HCEC 1CT (cell line): ENCODE results near the gene CMSS1.
"Not testable (repeated sequence)": the region's sequence is repeated elsewhere in the genome, so short reads cannot be mapped to it uniquely, and the experiment has no call there.

ENCODE experiments used
- DNase-seq: peaks from one replicate; pipeline ENCODE4 v3.0.0-alpha.2; 2017

Gene CMSS1

DNA sequence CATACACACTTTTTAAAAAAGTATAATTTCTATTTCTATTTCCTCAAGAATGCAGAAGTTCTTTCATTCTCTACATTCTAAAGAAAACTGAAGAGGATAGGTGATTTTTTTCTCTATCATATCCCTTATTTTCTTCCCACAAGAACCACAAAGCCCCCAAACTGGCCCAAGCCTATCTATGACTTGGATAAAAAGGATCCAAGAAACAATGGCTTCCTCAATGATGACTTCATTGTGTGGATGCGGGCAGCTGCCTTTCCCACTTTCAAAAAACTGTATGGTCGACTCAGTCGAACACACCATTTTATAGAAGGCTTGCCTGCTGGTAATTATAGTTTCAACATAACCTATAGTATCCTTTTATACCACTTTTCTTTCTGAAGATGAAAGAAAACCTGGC is 390.2 kb downstream of the CMSS1 start:
- no peak for DNase-seq

DNA sequence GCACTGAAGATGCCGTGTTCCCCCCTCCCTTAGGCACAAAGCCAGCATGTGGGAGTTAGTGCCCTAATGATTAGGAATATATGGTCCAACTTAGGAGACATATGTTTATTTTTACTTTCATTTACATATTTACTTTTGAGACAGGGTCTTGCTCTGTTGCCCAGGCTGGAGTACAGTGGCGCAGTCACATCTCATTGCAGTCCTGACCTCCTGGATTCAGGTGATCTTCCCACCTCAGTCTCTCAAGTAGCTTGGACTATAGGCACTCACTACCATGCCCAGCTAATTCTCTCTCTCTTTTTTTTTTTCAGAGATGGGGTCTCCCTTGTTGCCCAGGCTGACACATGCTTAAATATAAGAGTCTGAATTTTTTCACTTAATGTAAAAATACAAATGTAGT is 391.5 kb downstream of the CMSS1 start:
- DNase-seq: no peak

DNA sequence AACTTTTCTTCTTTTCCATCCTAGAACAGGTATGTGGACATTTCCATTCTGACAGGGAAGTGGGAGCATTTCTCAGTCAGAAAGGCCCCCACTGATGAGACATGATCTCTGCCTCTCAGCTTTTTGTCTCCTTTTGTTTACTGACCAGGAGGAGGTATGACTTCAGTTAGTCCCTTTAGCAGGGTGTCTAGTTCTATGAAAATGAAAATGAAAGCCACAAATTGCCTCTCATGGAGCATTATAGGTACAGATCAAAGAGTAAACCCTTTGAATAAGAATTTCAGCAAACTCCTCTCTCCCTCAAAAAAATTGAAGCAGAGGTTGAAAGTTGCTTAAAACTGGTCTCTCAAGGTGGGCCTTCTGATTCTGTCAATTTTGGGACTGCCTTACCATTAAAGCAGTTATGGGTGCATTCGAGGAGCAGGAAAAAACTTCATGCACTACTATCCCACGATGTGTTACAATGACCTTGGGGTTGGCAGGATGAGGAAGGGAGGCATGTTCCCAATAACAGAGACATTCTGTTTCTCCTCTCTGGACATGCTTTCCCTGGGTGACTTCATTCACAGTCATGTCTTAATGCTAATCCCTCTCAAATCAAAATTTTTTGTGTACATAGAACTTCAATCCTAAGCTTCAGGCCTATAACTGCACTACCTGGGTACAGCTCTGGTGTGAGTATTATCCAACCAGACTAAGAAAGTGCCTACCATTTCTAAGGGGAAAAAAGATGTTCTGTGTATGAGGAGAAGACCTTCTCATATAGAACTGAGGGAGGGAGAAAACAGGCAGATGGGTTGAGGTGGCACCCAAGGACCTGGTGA is 392.5 kb downstream of the CMSS1 start:
- DNase-seq: peak; percentile 39

DNA sequence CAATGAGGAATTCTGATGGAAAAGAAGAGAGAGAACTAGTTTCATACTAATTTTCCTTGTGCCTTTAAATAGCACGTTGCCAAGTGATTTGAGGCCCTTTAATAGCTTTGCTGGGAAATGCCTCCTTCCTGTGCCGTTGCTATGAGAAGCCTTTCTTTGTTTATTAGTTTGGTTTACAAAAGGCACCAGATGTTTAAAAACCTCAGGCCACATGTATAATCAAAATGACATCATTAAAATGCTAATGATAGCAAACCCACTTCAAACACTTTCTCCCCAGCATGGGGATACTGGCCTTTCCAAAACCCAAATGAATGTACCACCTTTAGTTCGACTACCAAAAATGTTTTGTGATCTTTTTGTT is 393.1 kb downstream of the CMSS1 start:
- peak; percentile 91 for DNase-seq

DNA sequence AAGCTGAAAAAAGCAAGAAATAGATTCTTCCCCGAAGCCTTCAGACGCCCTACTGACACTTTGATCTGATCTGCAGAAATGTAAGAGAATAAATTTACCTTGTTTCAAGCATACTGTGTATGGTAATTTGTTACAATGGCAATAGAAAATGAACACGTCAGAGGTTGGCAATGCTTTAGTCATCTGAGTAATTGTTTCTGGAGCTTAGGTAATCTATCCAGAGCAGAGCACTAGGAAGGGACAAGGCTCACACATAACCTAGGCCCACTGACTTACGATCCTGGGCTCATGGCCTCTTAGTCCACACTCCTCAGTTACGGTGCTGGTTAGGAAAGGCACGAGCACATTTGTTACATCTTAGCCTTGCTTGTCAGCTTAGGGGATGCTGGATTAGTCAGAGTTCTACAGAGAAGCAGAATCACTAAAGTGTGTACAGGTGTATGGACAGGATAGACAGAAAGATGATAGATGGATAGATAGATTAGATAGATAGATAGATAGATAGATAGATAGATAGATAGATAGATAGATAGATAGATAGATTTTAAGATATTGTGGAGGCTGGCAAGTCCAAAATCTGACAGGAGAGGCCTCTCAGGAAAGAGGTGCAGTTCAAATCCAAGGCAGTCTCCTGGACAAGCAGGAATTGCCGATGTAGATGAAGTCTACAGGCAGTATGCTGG is 396.4 kb downstream of the CMSS1 start:
- peak; percentile 63 for DNase-seq

DNA sequence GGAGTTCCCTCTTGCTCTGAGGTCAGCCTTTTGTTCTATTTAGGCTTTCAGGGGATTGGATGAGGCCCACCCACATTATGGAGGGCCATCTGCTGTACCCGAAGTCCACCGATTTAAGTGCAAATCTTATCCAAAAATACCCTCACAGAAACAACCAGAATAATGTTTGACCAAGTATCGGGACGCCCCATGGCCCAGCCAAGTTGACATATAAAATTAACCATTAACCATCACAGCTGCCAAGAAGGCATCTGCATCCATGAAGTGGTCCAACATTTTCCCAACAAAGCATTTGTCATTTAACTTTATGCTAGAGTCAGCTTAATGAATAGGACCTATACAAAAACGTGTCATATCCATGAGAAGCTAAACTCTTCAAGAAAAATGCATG is 396.9 kb downstream of the CMSS1 start:
- DNase-seq: no peak

DNA sequence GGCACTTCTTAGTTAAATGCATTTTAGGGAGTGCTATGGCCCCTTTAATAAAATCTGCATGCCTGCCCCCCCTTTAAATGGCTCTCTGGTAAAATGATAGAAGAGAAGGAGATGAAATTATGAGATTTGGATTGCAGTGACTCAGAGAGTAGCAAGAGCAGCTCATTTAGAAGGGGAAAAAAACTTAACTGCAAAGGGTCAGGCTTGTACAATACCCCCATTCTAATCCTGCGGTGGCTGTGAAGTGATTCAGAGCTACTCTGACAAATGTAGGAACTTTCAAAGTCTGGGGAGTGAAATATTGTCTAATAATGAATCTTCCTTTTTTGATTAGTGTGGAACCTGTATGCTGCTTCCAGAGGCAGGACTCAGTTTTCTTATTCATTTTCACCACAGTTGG is 399.1 kb downstream of the CMSS1 start:
- DNase-seq: peak; percentile 21

DNA sequence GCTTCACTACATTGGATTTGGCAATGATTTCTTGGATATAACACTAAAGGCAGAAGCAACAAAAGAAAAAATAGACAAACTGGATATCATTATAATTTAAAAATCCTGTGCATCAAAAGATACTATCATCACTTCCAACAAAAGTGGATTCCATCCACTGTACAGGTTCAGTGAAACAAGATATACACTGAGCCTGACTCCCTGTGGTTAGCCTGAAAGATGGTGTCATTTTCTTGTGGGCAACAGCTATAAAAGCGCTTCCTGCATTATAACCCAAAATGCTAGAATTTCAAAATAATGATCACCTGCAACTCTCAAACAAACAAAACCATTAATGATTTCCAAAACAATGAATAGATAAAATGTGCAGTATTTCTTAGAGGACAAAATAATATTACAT is 403.5 kb downstream of the CMSS1 start:
- no peak for DNase-seq

DNA sequence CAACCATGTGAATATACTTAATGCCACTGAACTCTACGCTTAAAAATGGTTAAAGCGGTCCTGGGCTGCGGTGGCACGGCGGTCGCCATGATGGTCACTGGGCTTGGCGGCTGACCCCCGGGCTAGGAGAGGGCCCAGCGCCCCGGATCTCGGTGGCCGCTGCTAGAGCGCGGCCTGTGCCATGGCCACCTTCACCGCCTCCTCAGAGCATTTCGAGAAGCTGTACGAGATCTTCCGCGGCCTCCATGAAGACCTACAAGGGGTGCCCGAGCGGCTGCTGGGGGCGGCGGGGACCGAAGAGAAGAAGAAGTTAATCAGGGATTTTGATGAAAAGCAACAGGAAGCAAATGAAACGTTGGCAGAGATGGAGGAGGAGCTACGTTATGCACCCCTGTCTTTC is 407.5 kb downstream of the CMSS1 start:
- DNase-seq: no peak

DNA sequence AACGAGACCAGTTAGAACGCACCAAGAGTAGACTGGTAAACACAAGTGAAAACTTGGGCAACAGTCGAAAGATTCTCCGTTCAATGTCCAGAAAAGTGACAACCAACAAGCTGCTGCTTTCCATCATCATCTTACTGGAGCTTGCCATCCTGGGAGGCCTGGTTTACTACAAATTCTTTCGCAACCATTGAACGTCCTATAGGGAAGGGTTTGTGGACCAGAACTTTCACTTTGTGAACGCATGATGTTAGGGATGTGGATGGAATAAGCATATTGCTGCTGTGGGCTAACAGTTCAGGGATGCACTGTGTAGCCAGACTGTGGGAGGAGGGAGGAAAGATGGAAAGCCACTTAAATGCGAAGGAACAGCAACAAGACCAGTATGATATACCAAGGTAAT is 408.2 kb downstream of the CMSS1 start:
- no peak for DNase-seq

DNA sequence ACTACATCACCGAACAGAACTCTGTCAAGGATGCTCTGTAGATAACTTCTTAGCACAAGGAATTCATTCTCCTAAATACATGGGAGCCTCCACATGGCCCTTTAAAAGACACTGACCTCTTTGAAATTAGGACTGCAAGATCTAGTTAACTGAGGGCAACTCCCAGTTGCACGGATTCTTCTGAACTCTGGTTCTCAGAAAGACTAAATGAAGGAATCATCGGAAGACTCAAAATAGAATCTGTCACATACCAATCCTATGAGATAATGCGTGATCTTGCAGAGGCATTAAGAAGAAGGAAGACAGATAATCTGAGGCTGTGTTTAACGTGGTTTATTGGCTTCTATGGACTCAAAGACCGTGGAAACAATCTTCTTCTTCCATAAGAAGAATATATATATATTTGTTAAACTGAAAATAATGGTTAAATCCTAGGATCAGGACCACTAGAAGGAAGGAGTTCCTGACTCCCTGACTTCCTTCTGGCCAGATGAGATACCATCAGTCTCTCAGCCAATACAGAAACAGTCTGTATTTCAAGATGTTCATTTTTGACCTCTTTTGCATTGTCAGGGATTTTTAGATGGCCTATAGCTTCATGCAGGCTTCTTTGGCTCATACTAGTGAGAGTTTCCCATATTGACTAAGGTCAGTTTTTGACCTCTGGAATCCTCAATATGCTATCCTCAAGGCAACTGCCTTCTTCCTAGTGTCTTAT is 409.2 kb downstream of the CMSS1 start:
- DNase-seq: peak; percentile 69

DNA sequence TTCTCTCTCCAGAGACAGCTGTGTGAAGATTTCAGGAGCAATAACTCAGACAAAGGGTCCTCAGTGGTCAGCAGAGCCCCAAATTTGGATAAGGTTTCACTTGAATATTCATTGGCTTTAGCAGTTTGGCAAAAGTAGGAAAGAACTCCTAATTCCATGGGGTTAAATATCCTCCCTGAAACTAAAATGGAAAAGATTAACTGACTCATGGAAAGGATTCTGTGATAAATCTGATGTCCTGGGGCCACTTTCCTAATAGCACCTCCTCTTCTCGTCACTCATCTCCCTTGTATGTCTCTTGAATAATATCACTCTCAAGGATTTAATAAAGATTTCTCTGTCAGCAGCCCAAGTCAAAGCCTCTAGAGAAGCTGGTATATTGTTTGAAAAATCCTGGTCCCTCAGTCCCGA is 409.9 kb downstream of the CMSS1 start:
- DNase-seq: no peak

DNA sequence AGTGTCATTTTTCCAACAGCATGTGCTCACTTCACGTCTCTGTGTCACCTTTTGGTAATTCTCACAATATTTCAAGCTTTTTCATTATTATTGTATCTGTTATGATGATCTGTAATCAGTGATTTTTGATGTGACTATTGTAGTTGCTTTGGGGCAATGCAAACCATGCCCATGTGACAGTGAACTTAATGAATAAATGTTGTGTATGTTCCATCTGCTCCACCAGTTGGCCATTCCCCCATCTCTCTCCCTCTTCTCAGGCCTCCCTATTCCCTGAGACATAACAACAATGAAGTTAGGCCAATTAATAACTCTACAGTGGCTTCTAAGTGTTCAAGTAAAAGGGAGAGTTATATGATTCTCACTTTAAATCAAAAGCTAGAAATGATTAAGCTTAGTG is 410.6 kb downstream of the CMSS1 start:
- DNase-seq: no peak

DNA sequence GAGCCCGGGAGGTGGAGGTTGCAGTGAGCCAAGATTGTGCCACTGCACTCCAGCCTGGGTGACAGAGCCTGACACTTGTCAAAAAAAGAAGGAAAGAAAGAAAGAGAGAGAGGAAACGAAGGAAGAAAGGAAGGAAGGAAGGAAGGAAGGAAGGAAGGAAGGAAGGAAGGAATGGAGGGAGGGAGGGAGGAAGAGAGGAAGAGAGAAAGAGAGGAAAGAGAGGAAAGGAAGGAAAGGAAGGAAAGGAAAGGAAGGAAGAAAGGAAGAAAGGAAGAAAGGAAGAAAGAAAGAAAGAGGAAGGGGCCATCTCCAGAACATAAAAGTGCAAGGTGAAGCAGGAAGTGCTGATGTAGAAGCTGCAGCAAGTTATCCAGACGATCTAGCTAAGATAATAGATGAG is 411.5 kb downstream of the CMSS1 start:
- DNase-seq: not testable (repeated sequence)

DNA sequence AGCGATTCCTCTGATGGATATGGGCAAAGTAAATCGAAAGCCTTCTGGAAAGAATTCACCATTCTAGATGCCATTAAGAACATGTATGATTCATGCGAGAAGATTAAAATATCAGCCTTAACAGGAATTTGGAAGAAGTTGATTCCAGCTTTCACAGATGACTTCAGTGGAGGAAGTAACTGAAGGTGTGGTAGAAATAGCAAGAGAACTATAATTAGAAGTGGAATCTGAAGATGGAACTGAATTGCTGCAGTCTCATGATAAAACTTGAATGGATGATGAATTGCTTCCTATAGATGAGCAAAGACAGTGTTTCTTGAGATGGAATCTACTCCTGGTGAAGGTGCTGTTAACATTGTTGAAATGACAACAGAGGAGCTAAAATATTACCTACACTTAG is 413.0 kb downstream of the CMSS1 start:
- DNase-seq: peak; percentile 9
